Brain microvascular endothelial cell (primary cell): ENCODE results near the gene VCAN.

ENCODE experiments used
- DNase-seq: peaks from one replicate; pipeline ENCODE4 v3.0.0-alpha.2; 2020
- H3K27ac ChIP-seq: fragments of 250-450 bp; sonication (Bioruptor Pico); 2 replicates; pipeline ENCODE4 v1.5.1; 2020; ENCODE audit warnings: mild to moderate bottlenecking, moderate library complexity
- H3K27me3 ChIP-seq: fragments of 250-450 bp; sonication (Bioruptor Pico); replicated peaks from 2 replicates; pipeline ENCODE4 v1.5.1; 2020; ENCODE audit warnings: mild to moderate bottlenecking
- H3K36me3 ChIP-seq: fragments of 250-450 bp; sonication (Bioruptor Pico); replicated peaks from 2 replicates; pipeline ENCODE4 v1.5.1; 2020; ENCODE audit warnings: mild to moderate bottlenecking
- H3K4me3 ChIP-seq: 2 replicates; pipeline ENCODE4 v1.5.1; 2011; ENCODE audit warnings: low read depth, mild to moderate bottlenecking, control low read depth, low read length, moderate library complexity
- in situ Hi-C: cut with HindIII; loops from 2 replicates; pipeline ENCODE4 v1.10.0; 2017; ENCODE audit warnings: low sequenced_read_pairs, low pct_ligation_motif_present
- TF ChIP-seq, protein P1 (sequence below): IDR thresholded peaks from 2 replicates; pipeline ENCODE4 v1.5.1; 2011; ENCODE audit warnings: low read depth, mild to moderate bottlenecking, moderate library complexity, low read length, control low read depth, inconsistent platforms; ENCODE audit errors: missing control alignments

VCAN gene

DNA sequence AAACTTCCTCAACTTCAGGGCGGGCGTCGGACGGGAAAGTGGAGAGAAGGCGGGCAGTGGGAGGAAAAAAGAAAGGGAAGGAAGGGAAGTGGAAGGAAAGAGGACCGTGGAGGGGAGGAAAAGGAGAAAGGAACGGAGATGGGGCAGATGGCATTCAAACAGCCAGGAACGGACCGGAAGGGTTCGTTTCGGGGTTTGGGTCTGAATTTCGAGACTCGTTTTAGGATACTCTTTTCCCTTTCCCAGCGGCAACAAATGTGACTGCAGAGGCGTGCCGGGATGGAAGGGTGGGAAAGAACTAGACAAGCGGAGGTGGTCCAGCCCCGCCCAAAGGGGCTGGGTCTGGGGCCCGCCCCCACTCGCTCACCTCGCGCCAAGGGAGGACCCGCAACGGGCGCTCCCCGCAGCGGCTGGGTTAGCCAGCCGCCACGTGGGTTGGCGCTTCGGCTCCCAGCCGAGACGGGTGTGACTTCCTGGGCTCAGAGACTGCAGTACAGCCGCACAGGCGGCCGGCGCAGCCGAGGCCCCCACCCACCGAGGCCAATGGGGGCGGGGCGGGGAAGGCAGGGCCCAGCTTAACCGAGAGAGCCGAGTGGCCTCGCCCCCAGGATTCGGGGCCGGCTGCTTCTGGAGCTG is 2.7 kb downstream of the VCAN start:
- Histone ChIP-seq H3K36me3 (peaks cover 25% of the 10 kb centered on the region), H3K27me3 (no peaks in the 10 kb centered on the region), H3K4me3 (peak overlapping the region; percentile 96), H3K27ac (peak overlapping the region; percentile 94)
- in situ Hi-C loops, result no loop called here
- peak; percentile 90 for DNase-seq
- TF ChIP-seq, protein P1, sequence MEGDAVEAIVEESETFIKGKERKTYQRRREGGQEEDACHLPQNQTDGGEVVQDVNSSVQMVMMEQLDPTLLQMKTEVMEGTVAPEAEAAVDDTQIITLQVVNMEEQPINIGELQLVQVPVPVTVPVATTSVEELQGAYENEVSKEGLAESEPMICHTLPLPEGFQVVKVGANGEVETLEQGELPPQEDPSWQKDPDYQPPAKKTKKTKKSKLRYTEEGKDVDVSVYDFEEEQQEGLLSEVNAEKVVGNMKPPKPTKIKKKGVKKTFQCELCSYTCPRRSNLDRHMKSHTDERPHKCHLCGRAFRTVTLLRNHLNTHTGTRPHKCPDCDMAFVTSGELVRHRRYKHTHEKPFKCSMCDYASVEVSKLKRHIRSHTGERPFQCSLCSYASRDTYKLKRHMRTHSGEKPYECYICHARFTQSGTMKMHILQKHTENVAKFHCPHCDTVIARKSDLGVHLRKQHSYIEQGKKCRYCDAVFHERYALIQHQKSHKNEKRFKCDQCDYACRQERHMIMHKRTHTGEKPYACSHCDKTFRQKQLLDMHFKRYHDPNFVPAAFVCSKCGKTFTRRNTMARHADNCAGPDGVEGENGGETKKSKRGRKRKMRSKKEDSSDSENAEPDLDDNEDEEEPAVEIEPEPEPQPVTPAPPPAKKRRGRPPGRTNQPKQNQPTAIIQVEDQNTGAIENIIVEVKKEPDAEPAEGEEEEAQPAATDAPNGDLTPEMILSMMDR, result no peak

DNA sequence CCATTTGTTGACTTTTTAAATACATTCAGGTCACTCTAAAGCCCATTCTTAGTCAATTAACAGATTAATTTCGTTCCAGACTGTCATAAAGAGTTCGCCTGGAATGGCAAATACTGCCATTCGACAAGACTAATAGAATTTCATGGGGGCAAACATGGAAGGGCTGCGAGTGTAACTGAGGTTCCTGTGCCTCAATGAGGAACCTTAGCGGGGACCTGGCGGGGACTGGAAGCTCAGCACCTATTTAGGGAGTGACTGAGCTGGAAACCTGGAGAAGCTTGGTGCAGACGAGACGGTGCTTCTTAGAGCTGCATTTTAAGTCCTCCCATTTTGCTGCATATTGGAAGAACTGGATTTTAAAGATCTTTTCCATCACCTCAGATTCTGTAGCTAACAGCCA is 3.4 kb downstream of the VCAN start:
- H3K4me3 ChIP-seq, result peak overlapping the region; percentile 96
- H3K36me3 ChIP-seq, result peaks cover 32% of the 10 kb centered on the region
- no peak for DNase-seq
- no peaks in the 10 kb centered on the region for H3K27me3 ChIP-seq
- H3K27ac ChIP-seq, result peak overlapping the region; percentile 94
- in situ Hi-C loops, result no loop called here
- TF ChIP-seq, protein P1, result no peak

DNA sequence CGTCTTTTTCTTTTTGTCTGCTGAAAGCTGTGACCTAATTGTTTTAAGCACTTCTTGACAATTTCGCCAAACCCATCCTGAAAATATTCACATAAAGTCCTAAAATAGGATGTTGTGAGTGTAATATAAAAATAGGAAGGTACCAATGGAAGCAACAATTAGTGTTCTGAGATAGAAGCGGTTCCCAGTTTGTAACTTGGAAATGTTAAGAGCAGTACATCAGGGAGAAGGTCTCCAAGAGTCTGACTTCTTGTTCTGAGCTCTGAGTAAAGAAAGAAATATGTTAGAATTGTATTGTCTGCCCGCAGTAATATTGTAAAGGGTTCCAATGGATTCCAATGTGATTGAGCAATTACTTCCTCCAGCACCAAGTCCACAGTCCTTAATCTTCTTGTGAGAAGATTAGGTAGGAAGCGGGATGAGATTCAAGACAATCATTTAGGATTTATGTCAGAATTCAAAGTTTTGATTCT is 3.9 kb downstream of the VCAN start:
- TF ChIP-seq, protein P1, result no peak
- Histone ChIP-seq H3K27me3 (no peaks in the 10 kb centered on the region), H3K36me3 (peaks cover 36% of the 10 kb centered on the region), H3K4me3 (peak overlapping the region; percentile 96), H3K27ac (peak overlapping the region; percentile 94)
- in situ Hi-C loops, result no loop called here
- DNase-seq, result peak; percentile 61

DNA sequence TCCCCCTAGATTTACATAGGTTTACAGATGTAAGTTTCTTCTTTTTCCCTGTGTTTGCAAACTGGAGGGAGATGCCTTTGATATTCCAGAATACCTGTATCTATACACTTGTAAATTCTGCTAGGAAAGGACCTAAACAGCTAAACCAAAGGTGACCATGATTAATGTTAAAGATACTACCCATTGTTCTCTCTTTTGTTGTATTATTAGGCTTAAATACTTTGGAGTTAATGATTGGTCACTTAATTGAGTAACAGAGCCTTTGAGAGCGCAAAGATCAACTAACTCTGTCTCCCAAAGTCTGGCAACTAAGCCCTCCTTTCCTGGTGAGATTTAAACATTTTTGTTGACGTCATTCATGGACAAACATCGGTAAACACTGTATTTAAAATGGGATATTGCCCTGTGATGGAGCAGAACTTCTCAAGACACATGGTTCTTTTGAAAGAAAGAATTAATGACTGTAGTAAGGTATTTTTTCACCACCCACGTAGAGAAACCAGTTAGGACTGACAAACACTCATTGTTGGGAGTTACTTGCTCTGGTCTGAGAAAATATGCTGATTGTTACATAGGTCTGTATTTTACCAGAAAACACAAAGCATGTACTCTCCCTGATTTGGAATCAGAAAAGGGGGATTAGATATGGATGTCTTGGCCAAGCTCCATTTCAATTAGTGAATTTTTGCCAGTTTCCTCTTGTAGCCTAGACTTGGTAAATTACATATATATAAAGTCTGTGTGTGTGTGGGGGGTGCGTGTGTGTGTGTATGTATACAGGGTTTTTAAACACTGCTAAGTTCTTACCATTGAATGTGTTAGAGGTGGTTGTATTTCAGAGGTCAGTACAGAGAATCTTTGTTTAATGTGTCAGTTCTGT is 4.6 kb downstream of the VCAN start:
- Histone ChIP-seq H3K27ac (peak overlapping the region; percentile 94), H3K36me3 (peaks cover 37% of the 10 kb centered on the region), H3K27me3 (no peaks in the 10 kb centered on the region), H3K4me3 (peak overlapping the region; percentile 96)
- no peak for DNase-seq
- in situ Hi-C loops, result no loop called here
- TF ChIP-seq, protein P1, result no peak

DNA sequence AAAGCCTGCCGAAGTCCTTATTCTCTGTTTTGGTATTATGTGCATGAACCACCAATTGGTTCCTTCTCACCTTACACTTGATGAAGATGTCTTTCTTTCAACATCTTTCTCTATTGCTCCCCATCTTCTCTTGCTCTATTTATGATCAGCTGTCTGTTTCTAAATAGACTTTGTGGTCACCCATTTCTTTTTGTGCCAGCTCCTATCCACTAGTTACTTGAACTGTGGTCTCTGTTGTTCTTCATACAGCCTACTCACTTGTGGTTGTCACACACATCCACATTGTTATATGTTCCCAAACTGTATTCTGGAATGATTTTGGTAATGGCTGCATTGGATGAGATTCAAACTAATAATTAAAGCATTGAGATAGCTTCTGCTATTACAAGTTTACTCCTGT is 11.4 kb downstream of the VCAN start:
- TF ChIP-seq, protein P1, result no peak
- H3K36me3 ChIP-seq, result peaks cover 76% of the 10 kb centered on the region
- no peak overlapping the region for H3K27ac ChIP-seq
- H3K27me3 ChIP-seq, result no peaks in the 10 kb centered on the region
- in situ Hi-C loops, result no loop called here
- H3K4me3 ChIP-seq, result no peak overlapping the region
- DNase-seq, result no peak
